Measurements from ENCODE around the gene PUS10. TPM values are rescaled to one million over a fixed set of nuclear protein-coding genes. Genes with fewer than 3 reads are reported as not detected.

Gene PUS10
- total and polyA plus RNA-seq, 2 experiments from 2014 or later = 6.7 to 7.1 TPM

DNA sequence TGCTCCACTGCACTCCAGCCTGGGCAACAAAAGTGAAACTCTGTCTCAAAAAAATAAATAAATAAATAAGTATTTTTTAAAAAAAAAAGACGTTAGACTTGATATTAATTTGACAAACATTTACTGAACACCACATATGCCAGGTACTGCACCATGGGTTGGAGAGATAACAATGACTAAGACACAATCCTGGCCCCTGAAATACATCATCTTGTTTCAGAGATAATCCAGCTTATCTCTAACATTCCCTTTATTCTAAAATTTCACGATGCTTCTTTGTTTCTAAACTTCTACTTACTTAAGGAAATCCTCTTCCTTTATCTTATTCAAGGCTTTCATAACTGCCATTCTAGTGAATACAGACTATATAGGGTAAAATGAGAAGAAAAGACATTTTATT lies 55.5 kb downstream of the PUS10 start:
- Histone ChIP-seq H3K79me2 (ENCODE audit: insufficient read depth) (no peaks in the 10 kb centered on the region), H4K20me1 (ENCODE audit: insufficient read depth) (no peaks in the 10 kb centered on the region), H3K4me2 (ENCODE audit: unreplicated experiment) (no peak overlapping the region), H3K4me3 (no peak overlapping the region), H3K27ac (no peak overlapping the region), H3K9me3 (ENCODE audit: low read depth) (no peaks in the 10 kb centered on the region), H3K27me3 (replicated peaks; ENCODE audit: insufficient read depth) (no peaks in the 10 kb centered on the region), H3K36me3 (ENCODE audit: low read depth) (no peaks in the 10 kb centered on the region), H3F3A (ENCODE audit: insufficient read depth) (peaks cover 27% of the 10 kb centered on the region), H3K9ac (no peak overlapping the region), H2AFZ (no peak overlapping the region), H3K9me2 (ENCODE audit: insufficient read depth) (no peaks in the 10 kb centered on the region), H3K4me1 (ENCODE audit: insufficient read depth) (peaks cover 37% of the 10 kb centered on the region)
- TF ChIP-seq EZH2phosphoT487 (IDR thresholded peaks at IDR 0.05; ENCODE audit: insufficient read depth, low read depth) = no peak
- TF ChIP-seq EZH2 (IDR thresholded peaks at IDR 0.05; ENCODE audit: insufficient read depth, poor library complexity, severe bottlenecking) = no peak
- WGBS, 2 experiments (ENCODE audit: low coverage in 1 of 2, low lambda C conversion rate in 2 of 2, missing lambda C conversion rate in 2 of 2) = 84 to 87% methylated on average over 2 of the region's 2 CpGs
- in situ Hi-C loops (cut with MboI) = no loop called here
- no peak for DNase-seq

DNA sequence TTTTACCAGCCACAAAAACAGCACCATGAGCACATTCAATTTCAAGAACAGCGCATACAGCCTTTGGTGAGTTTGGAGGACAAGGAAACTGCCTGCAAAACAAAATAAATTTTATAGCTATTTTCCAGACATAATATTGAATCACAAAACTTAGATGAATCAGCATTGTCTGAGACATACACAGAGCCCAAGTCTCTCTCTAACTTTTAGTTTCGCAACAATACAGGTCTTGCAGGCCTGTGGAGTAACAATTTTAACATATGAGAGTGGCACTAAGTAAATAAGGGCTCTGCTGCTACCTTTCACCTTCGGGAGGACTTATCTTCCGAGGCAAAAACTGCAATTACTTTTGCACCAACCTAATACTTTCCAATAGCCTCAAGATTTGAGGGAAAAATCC lies 56.6 kb downstream of the PUS10 start:
- no peak for TF ChIP-seq EZH2 (IDR thresholded peaks at IDR 0.05; ENCODE audit: insufficient read depth, poor library complexity, severe bottlenecking)
- TF ChIP-seq EZH2phosphoT487 (IDR thresholded peaks at IDR 0.05; ENCODE audit: insufficient read depth, low read depth) = no peak
- peaks cover 27% of the 10 kb centered on the region for H3F3A ChIP-seq (ENCODE audit: insufficient read depth)
- 65 to 66% methylated on average over 4 of the region's 4 CpGs for WGBS, 2 experiments (ENCODE audit: low coverage in 1 of 2, low lambda C conversion rate in 2 of 2, missing lambda C conversion rate in 2 of 2)
- no peaks in the 10 kb centered on the region for H4K20me1 ChIP-seq (ENCODE audit: insufficient read depth)
- H3K27ac ChIP-seq = peak overlapping the region; percentile 76
- H3K4me2 ChIP-seq (ENCODE audit: unreplicated experiment) = peak overlapping the region; percentile 37
- no peak overlapping the region for H3K4me3 ChIP-seq
- no peaks in the 10 kb centered on the region for H3K79me2 ChIP-seq (ENCODE audit: insufficient read depth)
- H3K9me3 ChIP-seq (ENCODE audit: low read depth) = no peaks in the 10 kb centered on the region
- peaks cover 37% of the 10 kb centered on the region for H3K4me1 ChIP-seq (ENCODE audit: insufficient read depth)
- H3K36me3 ChIP-seq (ENCODE audit: low read depth) = no peaks in the 10 kb centered on the region
- in situ Hi-C loops (cut with MboI) = no loop called here
- H3K27me3 ChIP-seq (replicated peaks; ENCODE audit: insufficient read depth) = no peaks in the 10 kb centered on the region
- H3K9ac ChIP-seq = 0 out of 2 replicates have a peak overlapping the region, but pooled peaks have one; percentile 31
- peak; percentile 89 for DNase-seq
- H2AFZ ChIP-seq = 0 out of 2 replicates have a peak overlapping the region, but pooled peaks have one; percentile 14
- H3K9me2 ChIP-seq (ENCODE audit: insufficient read depth) = no peaks in the 10 kb centered on the region

DNA sequence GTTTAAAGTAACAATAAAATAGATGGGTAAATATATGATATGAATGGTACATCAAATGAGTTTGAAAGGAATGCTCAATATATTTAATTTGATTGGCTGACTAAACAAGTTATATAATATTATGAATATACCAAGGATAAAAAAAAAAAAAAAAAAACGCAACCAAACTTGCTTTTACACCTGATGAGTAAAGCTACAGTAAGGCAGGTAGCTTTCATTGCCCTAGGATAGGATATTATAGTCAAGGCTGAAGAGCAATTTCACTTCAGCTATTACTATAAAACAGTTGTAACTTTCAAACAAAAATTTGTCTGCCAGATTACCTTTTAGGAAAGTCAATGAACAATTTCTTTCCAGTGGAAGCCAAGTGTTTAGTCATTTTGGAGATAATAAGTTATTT lies 57.3 kb downstream of the PUS10 start:
- Histone ChIP-seq H3K27me3 (replicated peaks; ENCODE audit: insufficient read depth) (no peaks in the 10 kb centered on the region), H3K9me3 (ENCODE audit: low read depth) (no peaks in the 10 kb centered on the region), H3K4me1 (ENCODE audit: insufficient read depth) (peaks cover 37% of the 10 kb centered on the region), H3K79me2 (ENCODE audit: insufficient read depth) (no peaks in the 10 kb centered on the region), H3K36me3 (ENCODE audit: low read depth) (no peaks in the 10 kb centered on the region), H3K4me3 (no peak overlapping the region), H3K27ac (peak overlapping the region; percentile 76), H3K9ac (no peak overlapping the region), H3K9me2 (ENCODE audit: insufficient read depth) (no peaks in the 10 kb centered on the region), H3F3A (ENCODE audit: insufficient read depth) (peaks cover 27% of the 10 kb centered on the region), H3K4me2 (ENCODE audit: unreplicated experiment) (no peak overlapping the region), H4K20me1 (ENCODE audit: insufficient read depth) (no peaks in the 10 kb centered on the region), H2AFZ (no peak overlapping the region)
- TF ChIP-seq EZH2 (IDR thresholded peaks at IDR 0.05; ENCODE audit: insufficient read depth, poor library complexity, severe bottlenecking) = no peak
- peak; percentile 8 for DNase-seq
- in situ Hi-C loops (cut with MboI) = no loop called here
- WGBS, 2 experiments (ENCODE audit: low coverage in 1 of 2, low lambda C conversion rate in 2 of 2, missing lambda C conversion rate in 2 of 2) = 93 to 94% methylated on average over 1 of the region's 1 CpG

DNA sequence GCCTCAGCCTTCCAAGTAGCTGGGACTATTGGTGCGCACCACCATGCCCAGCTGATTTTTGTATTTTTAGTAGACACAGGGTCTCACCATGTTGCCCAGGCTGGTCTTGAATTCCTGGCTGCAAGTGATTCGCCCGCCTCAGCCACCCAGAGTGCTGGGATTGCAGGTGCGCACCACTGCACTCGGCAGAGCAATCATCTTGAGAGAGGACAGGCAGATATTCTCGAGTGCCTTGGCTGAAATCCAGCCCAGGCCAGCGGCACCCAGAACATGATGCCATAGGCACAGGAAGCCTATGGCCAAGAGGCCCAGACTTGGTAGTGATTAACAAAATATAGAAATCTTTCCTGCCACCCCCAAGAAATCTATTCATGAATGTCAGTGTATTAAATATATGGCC lies 58.6 kb downstream of the PUS10 start:
- Histone ChIP-seq H3K4me1 (ENCODE audit: insufficient read depth) (peaks cover 32% of the 10 kb centered on the region), H3F3A (ENCODE audit: insufficient read depth) (peaks cover 27% of the 10 kb centered on the region), H3K4me3 (no peak overlapping the region), H3K9me3 (ENCODE audit: low read depth) (no peaks in the 10 kb centered on the region), H4K20me1 (ENCODE audit: insufficient read depth) (no peaks in the 10 kb centered on the region), H3K27me3 (replicated peaks; ENCODE audit: insufficient read depth) (no peaks in the 10 kb centered on the region), H3K36me3 (ENCODE audit: low read depth) (no peaks in the 10 kb centered on the region), H3K4me2 (ENCODE audit: unreplicated experiment) (no peak overlapping the region), H3K27ac (peak overlapping the region; percentile 78; the same call in 1 of the 2 replicates), H2AFZ (peak overlapping the region; percentile 64; the same call in 1 of the 2 replicates), H3K79me2 (ENCODE audit: insufficient read depth) (no peaks in the 10 kb centered on the region), H3K9ac (no peak overlapping the region), H3K9me2 (ENCODE audit: insufficient read depth) (no peaks in the 10 kb centered on the region)
- 95 to 96% methylated on average over 7 of the region's 7 CpGs for WGBS, 2 experiments (ENCODE audit: low coverage in 1 of 2, low lambda C conversion rate in 2 of 2, missing lambda C conversion rate in 2 of 2)
- no peak for TF ChIP-seq EZH2phosphoT487 (IDR thresholded peaks at IDR 0.05; ENCODE audit: insufficient read depth, low read depth)
- TF ChIP-seq EZH2 (IDR thresholded peaks at IDR 0.05; ENCODE audit: insufficient read depth, poor library complexity, severe bottlenecking) = no peak
- in situ Hi-C loops (cut with MboI) = no loop called here
- no peak for DNase-seq

DNA sequence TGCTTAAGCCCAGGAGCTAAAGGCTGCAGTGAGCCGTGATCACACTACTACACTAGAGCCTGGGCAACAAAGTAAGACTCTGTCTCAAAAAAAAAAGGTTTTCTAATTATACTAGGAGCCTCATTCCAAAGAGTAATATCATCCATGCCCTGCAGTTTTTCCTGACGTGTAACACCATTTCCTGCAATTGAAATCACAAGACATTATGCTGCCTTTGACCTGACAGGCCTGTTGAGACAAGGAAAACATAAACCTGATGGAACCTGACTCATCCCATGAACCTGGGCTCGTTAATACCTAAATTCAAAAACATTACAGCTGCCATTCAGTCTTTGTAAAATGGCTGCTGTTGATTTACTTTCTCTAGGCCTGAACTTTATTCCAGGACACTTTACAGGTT lies 59.3 kb downstream of the PUS10 start:
- Histone ChIP-seq H4K20me1 (ENCODE audit: insufficient read depth) (no peaks in the 10 kb centered on the region), H3K9me2 (ENCODE audit: insufficient read depth) (no peaks in the 10 kb centered on the region), H3K9me3 (ENCODE audit: low read depth) (no peaks in the 10 kb centered on the region), H3K27ac (peak overlapping the region; percentile 78), H3K4me1 (ENCODE audit: insufficient read depth) (peaks cover 29% of the 10 kb centered on the region), H3K27me3 (replicated peaks; ENCODE audit: insufficient read depth) (no peaks in the 10 kb centered on the region), H3K4me2 (ENCODE audit: unreplicated experiment) (peak overlapping the region; percentile 41), H3K4me3 (no peak overlapping the region), H2AFZ (peak overlapping the region; percentile 64), H3K79me2 (ENCODE audit: insufficient read depth) (no peaks in the 10 kb centered on the region), H3F3A (ENCODE audit: insufficient read depth) (peaks cover 27% of the 10 kb centered on the region), H3K9ac (peak overlapping the region; percentile 48), H3K36me3 (ENCODE audit: low read depth) (peaks cover 7% of the 10 kb centered on the region; the same call in 1 of the 2 replicates)
- peak; percentile 68 for DNase-seq
- WGBS, 2 experiments (ENCODE audit: low coverage in 1 of 2, low lambda C conversion rate in 2 of 2, missing lambda C conversion rate in 2 of 2) = 37 to 38% methylated on average over 3 of the region's 3 CpGs
- TF ChIP-seq EZH2phosphoT487 (IDR thresholded peaks at IDR 0.05; ENCODE audit: insufficient read depth, low read depth) (no peak), EZH2 (IDR thresholded peaks at IDR 0.05; ENCODE audit: insufficient read depth, poor library complexity, severe bottlenecking) (no peak)
- in situ Hi-C loops (cut with MboI) = no loop called here
